ENCODE results near the gene ALPK3. TPM values are rescaled to one million over a fixed set of nuclear protein-coding genes. Genes with fewer than 3 reads are reported as not detected.

Gene ALPK3
- total RNA-seq, 4 donors from 2014 or later = 19.1 to 34.4 (median 26.5) TPM

DNA sequence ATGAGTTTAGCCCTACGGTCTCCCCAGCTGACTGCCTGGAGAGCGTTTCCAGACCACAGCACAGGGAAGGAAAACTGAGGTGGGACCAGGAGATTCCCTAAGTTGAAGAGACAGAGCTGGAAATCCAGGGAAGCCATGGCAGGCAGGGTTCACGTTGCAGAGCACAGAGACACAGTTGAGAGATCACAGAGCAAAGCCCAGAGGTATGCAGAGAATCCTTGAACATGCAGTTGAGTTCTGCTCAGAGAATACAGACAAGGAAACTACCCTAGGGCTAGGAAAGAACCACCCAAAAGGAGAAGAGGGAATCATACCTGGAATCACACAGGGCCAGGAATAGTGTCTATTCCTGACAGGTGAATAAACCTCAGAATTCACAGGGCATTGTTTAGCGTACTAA lies 81.6 kb downstream of the ALPK3 start:
- Histone ChIP-seq H3K4me1 (peaks cover 0 to 2% (median 0%) of the 10 kb centered on the region in 3 donors), H3K4me3 (no peak overlapping the region), H3K9me3 (no peaks in the 10 kb centered on the region), H3K27ac (no peak overlapping the region), H3K27me3 (no peaks in the 10 kb centered on the region), H3K36me3 (no peaks in the 10 kb centered on the region)
- no peak for ATAC-seq
- WGBS, 2 donors (ENCODE audit: low coverage in 1 of 2) = 57 to 77% methylated on average over 4 of the region's 4 CpGs
- TF ChIP-seq EP300 (IDR thresholded peaks at IDR 0.05) (no peak), CTCF (IDR thresholded peaks at IDR 0.05) (no peak), POLR2AphosphoS5 (IDR thresholded peaks at IDR 0.05) (no peak), POLR2A (IDR thresholded peaks at IDR 0.05) (no peak)

DNA sequence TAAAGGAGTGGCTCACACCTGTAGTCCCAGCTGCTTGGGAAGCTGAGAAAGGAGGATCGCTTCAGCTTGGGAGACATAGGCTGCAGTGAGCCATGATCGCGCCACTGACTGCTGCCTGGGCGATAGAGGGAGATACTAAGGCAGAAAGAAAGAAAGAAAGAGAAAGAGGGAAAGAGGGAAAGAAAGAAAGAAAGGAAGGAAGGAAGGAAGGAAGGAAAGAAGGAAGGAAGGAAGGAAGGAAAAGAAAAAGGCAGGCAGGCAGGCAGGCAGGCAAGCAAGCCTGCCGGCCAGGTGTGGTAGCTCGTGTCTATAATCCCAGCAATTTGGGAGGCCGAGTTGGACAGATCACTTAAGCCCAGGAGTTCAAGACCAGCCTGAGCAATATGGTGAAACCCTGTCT lies 82.6 kb downstream of the ALPK3 start:
- H3K27me3 ChIP-seq = no peaks in the 10 kb centered on the region
- H3K9me3 ChIP-seq = no peaks in the 10 kb centered on the region
- no peak overlapping the region for H3K4me3 ChIP-seq
- H3K27ac ChIP-seq = no peak overlapping the region
- H3K4me1 ChIP-seq = peaks cover 0 to 12% (median 0%) of the 10 kb centered on the region in 3 donors
- no peaks in the 10 kb centered on the region for H3K36me3 ChIP-seq
- TF ChIP-seq POLR2AphosphoS5 (IDR thresholded peaks at IDR 0.05) = no peak
- TF ChIP-seq POLR2A (IDR thresholded peaks at IDR 0.05) = no peak
- no peak for TF ChIP-seq CTCF (IDR thresholded peaks at IDR 0.05)
- TF ChIP-seq EP300 (IDR thresholded peaks at IDR 0.05) = no peak
- 81 to 90% methylated on average over 6 of the region's 7 CpGs for WGBS, 2 donors (ENCODE audit: low coverage in 1 of 2)
- no peak for ATAC-seq

DNA sequence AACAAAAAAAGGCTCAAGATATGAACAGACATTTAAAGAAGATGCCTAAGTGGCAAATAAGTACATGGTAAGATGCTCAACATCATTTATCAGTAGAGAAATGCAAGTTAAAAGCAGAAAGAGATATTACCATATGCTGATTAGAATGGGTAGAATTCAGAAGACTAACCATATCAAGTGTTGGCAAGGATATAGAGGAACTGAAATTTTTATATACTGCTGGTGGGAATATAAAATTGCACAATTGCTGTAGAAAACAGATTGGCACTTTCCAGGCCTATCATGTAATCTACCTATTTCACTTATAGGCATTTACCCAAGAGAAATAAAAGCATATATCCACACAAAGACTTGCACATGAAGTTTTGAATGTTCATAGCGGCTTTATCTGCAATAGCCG lies 84.4 kb downstream of the ALPK3 start:
- 96 to 100% methylated on average over 2 of the region's 2 CpGs for WGBS, 2 donors (ENCODE audit: low coverage in 1 of 2)
- no peak for TF ChIP-seq POLR2A (IDR thresholded peaks at IDR 0.05)
- no peak for TF ChIP-seq EP300 (IDR thresholded peaks at IDR 0.05)
- TF ChIP-seq CTCF (IDR thresholded peaks at IDR 0.05) = no peak
- TF ChIP-seq POLR2AphosphoS5 (IDR thresholded peaks at IDR 0.05) = no peak
- H3K27me3 ChIP-seq = no peaks in the 10 kb centered on the region
- H3K36me3 ChIP-seq = no peaks in the 10 kb centered on the region
- no peak overlapping the region for H3K4me3 ChIP-seq
- no peak for ATAC-seq
- H3K27ac ChIP-seq = no peak overlapping the region
- no peaks in the 10 kb centered on the region for H3K9me3 ChIP-seq
- peaks cover 0 to 19% (median 0%) of the 10 kb centered on the region in 3 donors for H3K4me1 ChIP-seq

DNA sequence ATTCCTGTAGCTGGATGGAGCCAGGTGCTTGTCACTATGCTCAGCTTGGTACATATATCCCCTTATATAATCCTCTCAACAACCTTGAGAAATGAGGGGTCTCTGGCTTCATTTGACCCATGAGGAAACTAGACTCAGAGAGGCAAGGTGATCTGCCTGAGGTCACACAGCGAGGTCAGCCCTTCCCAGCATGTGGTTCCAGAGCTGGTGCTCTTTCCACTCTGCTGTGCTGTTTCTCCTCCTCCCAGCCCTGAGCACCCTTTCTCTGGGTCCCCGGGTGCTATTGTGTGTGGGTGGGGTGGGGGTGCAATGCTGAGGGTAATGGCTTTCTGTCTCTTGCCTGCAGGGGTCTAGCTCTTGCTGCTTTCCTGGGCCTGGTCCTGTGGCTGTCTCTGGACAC lies 86.6 kb downstream of the ALPK3 start:
- TF ChIP-seq POLR2A (IDR thresholded peaks at IDR 0.05) = no peak
- TF ChIP-seq CTCF (IDR thresholded peaks at IDR 0.05) = no peak
- H3K27me3 ChIP-seq = no peaks in the 10 kb centered on the region
- H3K9me3 ChIP-seq = no peaks in the 10 kb centered on the region
- WGBS, 2 donors (ENCODE audit: low coverage in 1 of 2) = 71 to 80% methylated on average over 1 of the region's 2 CpGs
- no peaks in the 10 kb centered on the region for H3K36me3 ChIP-seq
- H3K4me1 ChIP-seq = peaks cover 0 to 19% (median 0%) of the 10 kb centered on the region in 3 donors
- H3K4me3 ChIP-seq = no peak overlapping the region
- no peak overlapping the region for H3K27ac ChIP-seq
- no peak for ATAC-seq

GRCh38 chr15:84904419-84904818 lies 87.3 kb downstream of the ALPK3 start:
- Histone ChIP-seq H3K27me3 (no peaks in the 10 kb centered on the region), H3K4me3 (no peak overlapping the region), H3K9me3 (no peaks in the 10 kb centered on the region), H3K4me1 (peaks cover 0 to 19% (median 0%) of the 10 kb centered on the region in 3 donors), H3K36me3 (no peaks in the 10 kb centered on the region), H3K27ac (no peak overlapping the region)
- no CpG with 5 or more reads among the region's 2 CpGs for WGBS, 2 donors (ENCODE audit: low coverage in 1 of 2)
- no peak for ATAC-seq
- no peak for TF ChIP-seq EP300 (IDR thresholded peaks at IDR 0.05)
- no peak for TF ChIP-seq POLR2A (IDR thresholded peaks at IDR 0.05)
- no peak for TF ChIP-seq POLR2AphosphoS5 (IDR thresholded peaks at IDR 0.05)
- no peak for TF ChIP-seq CTCF (IDR thresholded peaks at IDR 0.05)

Measured in gastroesophageal sphincter (tissue), 4 donors.